ENCODE data around the gene PPP1R26. TPM values are rescaled to one million over a fixed set of nuclear protein-coding genes. Genes with fewer than 3 reads are reported as not detected.

PPP1R26 gene
- total RNA-seq, 1 donor from 2014 or later, result 20.9 TPM

DNA sequence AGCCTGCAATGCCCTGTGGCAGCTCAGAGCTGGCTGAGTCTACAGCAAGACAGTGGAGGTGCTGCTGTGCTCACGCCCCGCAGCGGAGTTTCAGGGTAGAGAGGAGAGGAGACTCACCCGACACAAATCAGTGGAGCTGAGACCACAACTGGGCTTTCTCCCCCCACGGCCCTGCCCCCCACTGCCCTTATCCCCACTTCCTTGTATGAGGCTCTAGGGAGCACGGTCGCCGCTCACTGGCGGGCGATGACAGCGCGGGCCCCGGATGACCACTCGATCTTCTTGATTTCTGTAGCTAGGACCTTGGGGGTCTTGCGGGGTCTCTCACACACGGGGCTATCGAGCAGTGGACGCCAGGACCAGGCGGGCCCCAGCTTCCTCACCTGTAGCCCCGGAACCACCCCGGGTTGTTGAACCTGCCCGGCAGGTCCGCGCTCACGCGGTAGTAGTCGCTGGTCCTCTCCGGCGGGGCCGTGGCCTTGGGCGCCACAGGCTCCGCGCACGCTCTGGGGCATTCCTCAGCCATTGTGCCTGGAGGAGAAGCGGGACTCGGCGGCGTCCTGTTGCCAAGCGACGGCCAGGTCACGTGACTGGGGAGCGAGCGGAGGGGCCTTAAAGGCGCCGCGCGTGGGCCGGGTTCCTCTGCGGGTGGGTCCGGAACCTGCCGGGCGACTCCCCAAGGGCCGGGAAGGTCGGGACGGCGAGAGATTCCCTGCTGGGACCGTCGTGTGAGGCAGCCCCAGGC lies 19.9 kb downstream of the PPP1R26 start:
- TF ChIP-seq, protein P1, sequence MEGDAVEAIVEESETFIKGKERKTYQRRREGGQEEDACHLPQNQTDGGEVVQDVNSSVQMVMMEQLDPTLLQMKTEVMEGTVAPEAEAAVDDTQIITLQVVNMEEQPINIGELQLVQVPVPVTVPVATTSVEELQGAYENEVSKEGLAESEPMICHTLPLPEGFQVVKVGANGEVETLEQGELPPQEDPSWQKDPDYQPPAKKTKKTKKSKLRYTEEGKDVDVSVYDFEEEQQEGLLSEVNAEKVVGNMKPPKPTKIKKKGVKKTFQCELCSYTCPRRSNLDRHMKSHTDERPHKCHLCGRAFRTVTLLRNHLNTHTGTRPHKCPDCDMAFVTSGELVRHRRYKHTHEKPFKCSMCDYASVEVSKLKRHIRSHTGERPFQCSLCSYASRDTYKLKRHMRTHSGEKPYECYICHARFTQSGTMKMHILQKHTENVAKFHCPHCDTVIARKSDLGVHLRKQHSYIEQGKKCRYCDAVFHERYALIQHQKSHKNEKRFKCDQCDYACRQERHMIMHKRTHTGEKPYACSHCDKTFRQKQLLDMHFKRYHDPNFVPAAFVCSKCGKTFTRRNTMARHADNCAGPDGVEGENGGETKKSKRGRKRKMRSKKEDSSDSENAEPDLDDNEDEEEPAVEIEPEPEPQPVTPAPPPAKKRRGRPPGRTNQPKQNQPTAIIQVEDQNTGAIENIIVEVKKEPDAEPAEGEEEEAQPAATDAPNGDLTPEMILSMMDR (IDR thresholded peaks at IDR 0.05; ENCODE audit: borderline replicate concordance), result no peak
- intact Hi-C loops (cut with micrococcal nuclease), result no loop called here
- peak overlapping the region; percentile 98 for H3K4me3 ChIP-seq

DNA sequence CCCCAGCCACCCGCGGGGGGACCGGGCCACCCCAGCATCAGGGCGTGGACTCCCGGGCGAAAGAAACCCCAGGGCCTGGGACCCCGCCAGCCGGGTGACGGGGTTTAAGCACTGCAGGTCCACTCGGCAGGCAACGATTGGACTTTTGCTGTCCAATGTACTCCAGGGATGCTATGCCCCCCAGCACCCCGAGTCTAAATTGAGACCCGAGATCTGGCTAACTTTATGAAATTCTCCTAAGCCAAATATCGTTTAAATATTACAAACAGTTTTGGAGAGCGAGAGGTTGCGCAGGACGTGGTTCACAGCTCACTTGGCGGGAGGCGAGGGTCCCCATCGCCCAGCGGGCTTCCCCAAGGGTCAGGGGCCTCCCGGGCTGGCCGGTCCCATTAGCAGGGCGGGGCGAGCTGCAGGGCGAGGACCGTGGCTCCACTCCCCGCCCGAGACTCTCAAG lies 20.5 kb downstream of the PPP1R26 start:
- Histone ChIP-seq H3K9me3 (replicated peaks) (no peaks in the 10 kb centered on the region), H3K4me1 (peaks cover 46% of the 10 kb centered on the region), H3K4me3 (peak overlapping the region; percentile 98), H3K27ac (replicated peaks) (peak overlapping the region; percentile 92), H3K27me3 (ENCODE audit: low read depth) (no peaks in the 10 kb centered on the region), H3K36me3 (peaks cover 31% of the 10 kb centered on the region)
- intact Hi-C loops (cut with micrococcal nuclease), result no loop called here
- TF ChIP-seq, protein P1 (IDR thresholded peaks at IDR 0.05; ENCODE audit: borderline replicate concordance), result no peak
- DNase-seq, result no peak

More for the DNA sequence above, 19.9 kb downstream of the PPP1R26 start:
- Histone ChIP-seq H3K27ac (replicated peaks) (peak overlapping the region; percentile 92), H3K36me3 (peaks cover 26% of the 10 kb centered on the region), H3K9me3 (replicated peaks) (no peaks in the 10 kb centered on the region), H3K27me3 (ENCODE audit: low read depth) (no peaks in the 10 kb centered on the region), H3K4me1 (peaks cover 40% of the 10 kb centered on the region)
- peak; percentile 96 for DNase-seq

DNA sequence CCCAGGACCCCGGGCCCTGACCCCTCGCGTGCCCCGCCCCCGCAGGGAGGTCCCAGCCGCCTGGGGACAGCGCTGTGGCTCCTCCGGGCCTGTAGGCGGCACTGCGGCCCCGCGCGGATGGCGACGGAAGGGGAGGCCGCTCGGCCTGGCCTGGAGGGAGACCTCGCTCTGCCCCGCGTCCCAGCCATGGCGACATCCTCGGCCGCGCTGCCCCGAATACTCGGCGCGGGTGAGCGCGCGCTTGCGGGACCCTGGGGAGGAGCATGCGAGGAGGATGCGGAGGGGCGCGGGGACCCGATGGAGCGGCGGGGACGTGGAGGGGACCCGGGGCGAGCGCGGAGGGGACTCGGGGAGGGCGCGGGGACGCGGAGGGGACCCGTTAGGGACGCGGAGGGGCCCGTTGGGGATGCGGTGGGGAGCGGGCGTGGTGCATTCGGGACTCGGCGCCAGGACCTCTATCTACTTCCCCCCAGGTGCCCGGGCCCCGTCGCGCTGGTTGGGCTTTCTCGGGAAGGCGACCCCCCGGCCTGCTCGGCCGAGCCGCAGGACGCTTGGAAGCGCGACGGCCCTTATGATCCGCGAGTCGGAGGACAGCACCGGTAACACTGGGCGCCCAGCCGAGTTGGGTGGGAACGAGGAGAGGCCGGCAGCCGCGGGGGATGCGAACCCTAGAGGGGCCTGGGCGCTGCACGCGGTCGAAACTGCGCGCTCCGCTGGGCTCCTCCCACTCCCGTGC lies 21.1 kb downstream of the PPP1R26 start, which contains the start of gene MRPS2:
Gene MRPS2, plus strand, starts transcription at position 158 of the 736 bp plus-strand sequence. Its CDS starts 29 bp downstream, at position 187.
- TF ChIP-seq, protein P1 (IDR thresholded peaks at IDR 0.05; ENCODE audit: borderline replicate concordance), result peak; percentile 97
- Histone ChIP-seq H3K4me1 (peaks cover 47% of the 10 kb centered on the region), H3K27ac (replicated peaks) (peak within 1 kb of the TSS; percentile 92), H3K36me3 (peaks cover 34% of the 10 kb centered on the region), H3K4me3 (peak within 1 kb of the TSS; percentile 98), H3K9me3 (replicated peaks) (no peaks in the 10 kb centered on the region), H3K27me3 (ENCODE audit: low read depth) (no peaks in the 10 kb centered on the region)
- peak; percentile 88 for DNase-seq
- intact Hi-C loops (cut with micrococcal nuclease), result no loop called here

DNA sequence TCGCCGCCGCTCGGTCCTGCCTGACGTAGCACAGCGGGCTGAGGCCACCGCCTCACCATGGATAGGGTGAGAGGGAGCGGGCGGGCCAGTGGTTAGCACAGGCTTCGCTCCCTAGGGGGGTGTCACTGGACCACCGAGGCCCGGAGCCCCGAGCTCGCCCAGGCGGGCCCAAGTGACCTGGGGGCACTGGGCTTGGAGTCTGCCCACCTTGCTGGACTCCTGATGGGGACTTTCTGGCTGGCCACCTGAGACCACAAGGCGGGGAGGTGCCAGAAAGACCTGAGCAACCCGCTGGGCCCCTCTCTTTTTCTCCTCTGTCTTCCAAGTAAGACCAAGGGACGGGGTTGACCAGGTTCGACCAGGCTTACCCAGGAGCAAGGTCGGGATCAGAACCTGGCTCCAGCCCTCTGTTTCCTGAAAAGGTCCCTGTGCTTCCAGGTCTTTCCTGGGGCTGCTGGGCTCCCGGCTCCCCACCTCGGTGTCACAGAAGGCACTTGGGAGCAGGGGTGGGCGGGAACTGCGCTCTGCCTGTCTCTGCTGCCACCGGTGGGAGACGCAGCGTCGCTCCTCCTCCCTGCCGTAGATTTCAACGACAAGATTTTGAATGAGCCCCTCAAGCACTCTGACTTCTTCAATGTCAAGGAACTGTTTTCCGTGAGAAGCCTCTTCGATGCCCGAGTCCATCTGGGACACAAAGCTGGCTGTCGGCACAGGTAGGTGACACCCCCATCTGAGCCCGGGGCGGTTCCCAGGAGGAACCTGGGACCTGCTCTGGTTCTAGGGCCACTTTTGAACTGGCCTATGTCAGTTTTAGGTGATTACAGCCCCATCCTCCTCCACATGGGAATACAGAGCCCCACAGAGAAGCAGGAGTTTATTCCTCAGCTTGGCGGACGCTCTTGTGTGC lies 21.9 kb downstream of the PPP1R26 start:
- TF ChIP-seq, protein P1 (IDR thresholded peaks at IDR 0.05; ENCODE audit: borderline replicate concordance), result no peak
- DNase-seq, result no peak
- Histone ChIP-seq H3K9me3 (replicated peaks) (no peaks in the 10 kb centered on the region), H3K27me3 (ENCODE audit: low read depth) (no peaks in the 10 kb centered on the region), H3K36me3 (peaks cover 34% of the 10 kb centered on the region), H3K27ac (replicated peaks) (peak overlapping the region; percentile 92), H3K4me1 (peaks cover 51% of the 10 kb centered on the region), H3K4me3 (peak overlapping the region; percentile 98)
- intact Hi-C loops (cut with micrococcal nuclease), result no loop called here

All from left ventricle myocardium inferior (tissue), 1 donor.